H9 (cell line): ENCODE results near the gene NT5DC1. TPM values are rescaled to one million over a fixed set of nuclear protein-coding genes. Genes with fewer than 3 reads are reported as not detected.

Source experiments
- DNase-seq: peaks from one replicate; pipeline ENCODE4 v3.0.0-alpha.2; 2017
- H2AFZ ChIP-seq: one replicate; pipeline ENCODE4 v1.6.1; 2013; ENCODE audit warnings: mild to moderate bottlenecking, low read length, control low read depth, moderate library complexity
- H2AK5ac ChIP-seq: 2 replicates; pipeline ENCODE4 v1.6.1; 2013; ENCODE audit warnings: low read length, control low read depth, mixed read lengths; ENCODE audit not compliant: insufficient read length
- H2BK120ac ChIP-seq: one replicate; pipeline ENCODE4 v1.6.1; 2013; ENCODE audit warnings: low read depth, mild to moderate bottlenecking, low read length, control low read depth, inconsistent platforms; ENCODE audit not compliant: poor library complexity, severe bottlenecking
- H2BK12ac ChIP-seq: 2 replicates; pipeline ENCODE4 v1.6.1; 2013; ENCODE audit warnings: low read length, control low read depth, mixed read lengths, low read depth; ENCODE audit not compliant: insufficient read length
- H2BK15ac ChIP-seq: 2 replicates; pipeline ENCODE4 v1.6.1; 2013; ENCODE audit warnings: low read depth, low read length, control low read depth
- H2BK20ac ChIP-seq: one replicate; pipeline ENCODE4 v1.6.1; 2013; ENCODE audit warnings: low read depth, mild to moderate bottlenecking, low read length, control low read depth, inconsistent platforms; ENCODE audit not compliant: poor library complexity, severe bottlenecking
- H2BK5ac ChIP-seq: 2 replicates; pipeline ENCODE4 v1.6.1; 2013; ENCODE audit warnings: low read length, control low read depth, mixed read lengths; ENCODE audit not compliant: insufficient read length
- H3K14ac ChIP-seq: 2 replicates; pipeline ENCODE4 v1.6.1; 2013; ENCODE audit warnings: low read length, control low read depth; ENCODE audit not compliant: insufficient read depth
- H3K18ac ChIP-seq: 2 replicates; pipeline ENCODE4 v1.6.1; 2013; ENCODE audit warnings: low read depth, mild to moderate bottlenecking, mixed read lengths, low read length, control low read depth; ENCODE audit not compliant: insufficient read length
- H3K23ac ChIP-seq: 2 replicates; pipeline ENCODE4 v1.6.1; 2013; ENCODE audit warnings: low read length, control low read depth, mixed read lengths, low read depth; ENCODE audit not compliant: insufficient read length
- H3K23me2 ChIP-seq: 2 replicates; pipeline ENCODE4 v1.6.1; 2013; ENCODE audit warnings: low read depth, mild to moderate bottlenecking, mixed read lengths, low read length, control low read depth; ENCODE audit not compliant: insufficient read length, poor library complexity, severe bottlenecking
- H3K27ac ChIP-seq: 2 replicates; pipeline ENCODE4 v1.5.1; 2013; ENCODE audit warnings: low read length, control low read depth, mixed read lengths, low read depth; ENCODE audit not compliant: insufficient read length
- H3K27me3 ChIP-seq: 2 replicates; pipeline ENCODE4 v1.6.1; 2013; ENCODE audit warnings: low read length, control low read depth, inconsistent platforms; ENCODE audit not compliant: insufficient read depth
- H3K4ac ChIP-seq: 2 replicates; pipeline ENCODE4 v1.6.1; 2013; ENCODE audit warnings: low read depth, mild to moderate bottlenecking, control low read depth, inconsistent platforms, low read length, moderate library complexity
- H3K4me1 ChIP-seq: 2 replicates; pipeline ENCODE4 v1.6.1; 2013; ENCODE audit warnings: low read length, control low read depth, inconsistent platforms; ENCODE audit not compliant: insufficient read depth
- H3K4me2 ChIP-seq: 2 replicates; pipeline ENCODE4 v1.6.1; 2013; ENCODE audit warnings: low read length, control low read depth, mixed read lengths; ENCODE audit not compliant: insufficient read length, insufficient read depth
- H3K56ac ChIP-seq: 2 replicates; pipeline ENCODE4 v1.6.1; 2013; ENCODE audit warnings: low read depth, mild to moderate bottlenecking, mixed read lengths, low read length, control low read depth; ENCODE audit not compliant: insufficient read length
- H3K79me1 ChIP-seq: 2 replicates; pipeline ENCODE4 v1.6.1; 2013; ENCODE audit warnings: low read depth, mild to moderate bottlenecking, moderate library complexity, low read length, control low read depth, inconsistent platforms; ENCODE audit not compliant: insufficient read depth, poor library complexity, severe bottlenecking
- H3K79me2 ChIP-seq: 2 replicates; pipeline ENCODE4 v1.6.1; 2013; ENCODE audit warnings: low read length, control low read depth, inconsistent platforms; ENCODE audit not compliant: insufficient read depth
- H3K9ac ChIP-seq: 2 replicates; pipeline ENCODE4 v1.6.1; 2013; ENCODE audit warnings: low read length, control low read depth, mixed read lengths; ENCODE audit not compliant: insufficient read length; ENCODE audit errors: extremely low read depth
- H3K9me3 ChIP-seq: one replicate; pipeline ENCODE4 v1.6.1; 2013; ENCODE audit warnings: low read depth, low read length, inconsistent platforms; ENCODE audit not compliant: control insufficient read depth
- H3T11ph ChIP-seq: one replicate; pipeline ENCODE4 v1.6.1; 2013; ENCODE audit warnings: mild to moderate bottlenecking, low read length, control low read depth, inconsistent platforms
- H4K20me1 ChIP-seq: one replicate; pipeline ENCODE4 v1.6.1; 2013; ENCODE audit not compliant: control insufficient read depth, insufficient read length, insufficient read depth
- H4K5ac ChIP-seq: 2 replicates; pipeline ENCODE4 v1.6.1; 2013; ENCODE audit warnings: low read depth, mild to moderate bottlenecking, mixed read lengths, low read length, control low read depth; ENCODE audit not compliant: insufficient read length
- H4K8ac ChIP-seq: replicated peaks from 2 replicates; pipeline ENCODE4 v1.6.1; 2013; ENCODE audit warnings: low read length, control low read depth, mixed read lengths, low read depth; ENCODE audit not compliant: insufficient read length
- H4K91ac ChIP-seq: 2 replicates; pipeline ENCODE4 v1.6.1; 2013; ENCODE audit warnings: low read depth, mild to moderate bottlenecking, moderate library complexity, mixed read lengths, low read length, control low read depth; ENCODE audit not compliant: insufficient read length
- H3K27ac Mint-ChIP-seq, 3 experiments: 2 replicates in 2 of 3; 3 replicates in 1 of 3; pipeline ENCODE4 v1.8.0; 2020 to 2021; ENCODE audit warnings: mixed read lengths in 3 of 3, mild to moderate bottlenecking in 1 of 3, moderate library complexity in 1 of 3
- H3K27me3 Mint-ChIP-seq: 2 replicates; pipeline ENCODE4 v1.8.0; 2021; ENCODE audit warnings: low read depth, mild to moderate bottlenecking, moderate library complexity, mixed read lengths
- H3K36me3 Mint-ChIP-seq, 3 experiments: 2 replicates in 2 of 3; 3 replicates in 1 of 3; pipeline ENCODE4 v1.8.0; 2020 to 2021; ENCODE audit warnings: low read depth in 3 of 3, mixed read lengths in 3 of 3; ENCODE audit not compliant: insufficient read depth in 1 of 3
- H3K4me1 Mint-ChIP-seq, 2 experiments: 2 replicates each; pipeline ENCODE4 v1.8.0; 2020; ENCODE audit warnings: mixed read lengths in 2 of 2
- H3K4me3 Mint-ChIP-seq, 2 experiments: 2 replicates in 1 of 2; 3 replicates in 1 of 2; pipeline ENCODE4 v1.8.0; 2020 to 2021; ENCODE audit warnings: mild to moderate bottlenecking in 2 of 2, mixed read lengths in 2 of 2, moderate library complexity in 1 of 2
- H3K9me3 Mint-ChIP-seq, 2 experiments: 2 replicates in 1 of 2; 3 replicates in 1 of 2; pipeline ENCODE4 v1.8.0; 2020; ENCODE audit warnings: mild to moderate bottlenecking in 2 of 2, mixed read lengths in 2 of 2, moderate library complexity in 1 of 2
- CTCF ChIP-seq: fragments of 200-600 bp; sonication (generic); conservative IDR thresholded peaks from 3 replicates; pipeline ENCODE4 v1.8.0; 2021; ENCODE audit warnings: antibody characterized with exemption, mild to moderate bottlenecking
- WGBS: extraction: QIAGEN DNeasy Blood & Tissue Kit; methylation state at CpG from one replicate; pipeline ENCODE4 v1.1.7; 2013; ENCODE audit warnings: missing lambda C conversion rate, low lambda C conversion rate, mixed read lengths; ENCODE audit not compliant: insufficient read length; ENCODE audit errors: extremely low coverage; 5-methylcytosine and 5-hydroxymethylcytosine counted together
- total RNA-seq: library from RNA; stranded (reverse); gene quantifications from 2 replicates; pipeline ENCODE4 v1.2.1, GENCODE V29; 2021

Gene NT5DC1
- total RNA-seq, 1 experiment from 2014 or later: 64.9 TPM

GRCh38 chr6:116210316-116210715 lies 109.7 kb downstream of the NT5DC1 start:
- no peak overlapping the region for H3K4ac ChIP-seq
- Mint-ChIP-seq H3K27me3 (no peaks in the 10 kb centered on the region), H3K4me3 (no peak overlapping the region), H3K9me3 (no peaks in the 10 kb centered on the region), H3K4me1 (no peaks in the 10 kb centered on the region), H3K36me3 (no peaks in the 10 kb centered on the region), H3K27ac (no peak overlapping the region)
- no peak overlapping the region for H2AK5ac ChIP-seq
- H3K18ac ChIP-seq: no peak overlapping the region
- H3K23ac ChIP-seq: no peak overlapping the region
- no peak overlapping the region for H4K91ac ChIP-seq
- no peak overlapping the region for H3T11ph ChIP-seq
- no peaks in the 10 kb centered on the region for H3K23me2 ChIP-seq
- H2BK120ac ChIP-seq: no peak overlapping the region
- no CpG with 5 or more reads among the region's 5 CpGs for WGBS
- no peak overlapping the region for H2BK5ac ChIP-seq
- no peak overlapping the region for H4K8ac ChIP-seq
- H3K79me2 ChIP-seq: no peaks in the 10 kb centered on the region
- no peaks in the 10 kb centered on the region for H3K27me3 ChIP-seq
- no peak overlapping the region for H3K56ac ChIP-seq
- H3K9me3 ChIP-seq: no peaks in the 10 kb centered on the region
- H2AFZ ChIP-seq: no peak overlapping the region
- no peak overlapping the region for H3K27ac ChIP-seq
- no peaks in the 10 kb centered on the region for H4K20me1 ChIP-seq
- no peak overlapping the region for H4K5ac ChIP-seq
- H2BK15ac ChIP-seq: no peak overlapping the region
- H3K4me2 ChIP-seq: no peak overlapping the region
- TF ChIP-seq CTCF: no peak
- no peak for DNase-seq
- H3K79me1 ChIP-seq: no peaks in the 10 kb centered on the region
- H3K4me1 ChIP-seq: no peaks in the 10 kb centered on the region
- H2BK12ac ChIP-seq: no peak overlapping the region
- H3K14ac ChIP-seq: no peak overlapping the region
- no peak overlapping the region for H3K9ac ChIP-seq
- H2BK20ac ChIP-seq: no peak overlapping the region
